T47D (cell line): ENCODE measurements around the gene SLC13A2.

Source experiments
- DNase-seq, 2 experiments: peaks; one replicate each; pipeline versions ENCODE4 v3.0.0 to v3.0.0-alpha.2; 2011 to 2012; ENCODE audit warnings: low read depth in 1 of 2, low spot score in 1 of 2
- JUND ChIP-seq: IDR thresholded peaks from 2 replicates; pipeline ENCODE4 v1.6.1; 2012; ENCODE audit warnings: low read depth
- in situ Hi-C: cut with HindIII; loops from 2 replicates; pipeline ENCODE4 v1.10.0; 2016; ENCODE audit warnings: low sequenced_read_pairs, low pct_unique_long_range_greater_than_20kb

SLC13A2 gene

GRCh38 chr17:28475151-28475900 lies 1.9 kb downstream of the SLC13A2 start:
- DNase-seq: peak; percentile 59 to 78
- in situ Hi-C loops: no loop called here
- TF ChIP-seq JUND: no peak

GRCh38 chr17:28476076-28476865 lies 2.8 kb downstream of the SLC13A2 start:
- TF ChIP-seq JUND: no peak
- in situ Hi-C loops: no loop called here
- DNase-seq: no peak

GRCh38 chr17:28477928-28478327 lies 4.5 kb downstream of the SLC13A2 start:
- DNase-seq: no peak
- TF ChIP-seq JUND: no peak
- in situ Hi-C loops: no loop called here

GRCh38 chr17:28478712-28479615 lies 5.5 kb downstream of the SLC13A2 start:
- no peak for DNase-seq

GRCh38 chr17:28480278-28480677 lies 6.8 kb downstream of the SLC13A2 start:
- no peak for TF ChIP-seq JUND
- in situ Hi-C loops: no loop called here
- no peak for DNase-seq

More at GRCh38 chr17:28478712-28479615, 5.5 kb downstream of the SLC13A2 start:
- TF ChIP-seq JUND: no peak
- in situ Hi-C loops: no loop called here

GRCh38 chr17:28480799-28481571 lies 7.5 kb downstream of the SLC13A2 start:
- TF ChIP-seq JUND: no peak
- no peak for DNase-seq
- in situ Hi-C loops: no loop called here

GRCh38 chr17:28482551-28483199 lies 9.2 kb downstream of the SLC13A2 start:
- in situ Hi-C loops: no loop called here
- DNase-seq: no peak

GRCh38 chr17:28484296-28484695 lies 10.9 kb downstream of the SLC13A2 start:
- TF ChIP-seq JUND: no peak
- in situ Hi-C loops: no loop called here
- no peak for DNase-seq

More at GRCh38 chr17:28482551-28483199, 9.2 kb downstream of the SLC13A2 start:
- no peak for TF ChIP-seq JUND

- TF ChIP-seq JUND: no peak
- DNase-seq: no peak
- in situ Hi-C loops: no loop called here
Measured at GRCh38 chr17:28485049-28485448, 11.6 kb downstream of the SLC13A2 start.

GRCh38 chr17:28487881-28488532 lies 14.6 kb downstream of the SLC13A2 start:
- no peak for TF ChIP-seq JUND
- in situ Hi-C loops: no loop called here
- DNase-seq: no peak
